ENCODE results near the gene CDHR3.
"Not testable (repeated sequence)": the region's sequence is repeated elsewhere in the genome, so short reads cannot be mapped to it uniquely, and the experiment has no call there.

The CDHR3 gene

GRCh38 chr7:105989686-105990085 lies 26.6 kb downstream of the CDHR3 start:
- no peak for DNase-seq (ENCODE audit: low read depth, low spot score)
- H3K4me3 ChIP-seq (ENCODE audit: low read length): no peak overlapping the region

- no peak for DNase-seq (ENCODE audit: low read depth, low spot score)
- H3K4me3 ChIP-seq (ENCODE audit: low read length): no peak overlapping the region
Observed at GRCh38 chr7:105990141-105990540, 27.1 kb downstream of the CDHR3 start.

GRCh38 chr7:105990727-105991453 lies 27.8 kb downstream of the CDHR3 start:
- no peak overlapping the region for H3K4me3 ChIP-seq (ENCODE audit: low read length)

GRCh38 chr7:105992905-105993304 lies 29.8 kb downstream of the CDHR3 start:
- peak; percentile 87 for DNase-seq (ENCODE audit: low read depth, low spot score)
- no peak overlapping the region for H3K4me3 ChIP-seq (ENCODE audit: low read length)

More at GRCh38 chr7:105990727-105991453, 27.8 kb downstream of the CDHR3 start:
- no peak for DNase-seq (ENCODE audit: low read depth, low spot score)

- no peak overlapping the region for H3K4me3 ChIP-seq (ENCODE audit: low read length)
- DNase-seq (ENCODE audit: low read depth, low spot score): no peak
Observed at GRCh38 chr7:105996860-105997737, 34.0 kb downstream of the CDHR3 start.

- no peak for DNase-seq (ENCODE audit: low read depth, low spot score)
- no peak overlapping the region for H3K4me3 ChIP-seq (ENCODE audit: low read length)
Observed at GRCh38 chr7:105999256-105999655, 36.2 kb downstream of the CDHR3 start.

- no peak overlapping the region for H3K4me3 ChIP-seq (ENCODE audit: low read length)
- DNase-seq (ENCODE audit: low read depth, low spot score): no peak
Observed at GRCh38 chr7:106001196-106001595, 38.1 kb downstream of the CDHR3 start.

GRCh38 chr7:106001886-106002285 lies 38.8 kb downstream of the CDHR3 start:
- DNase-seq (ENCODE audit: low read depth, low spot score): no peak

GRCh38 chr7:106003525-106004064 lies 40.5 kb downstream of the CDHR3 start:
- DNase-seq (ENCODE audit: low read depth, low spot score): no peak

More at GRCh38 chr7:106001886-106002285, 38.8 kb downstream of the CDHR3 start:
- no peak overlapping the region for H3K4me3 ChIP-seq (ENCODE audit: low read length)

GRCh38 chr7:106006906-106007305 lies 43.8 kb downstream of the CDHR3 start:
- DNase-seq (ENCODE audit: low read depth, low spot score): no peak
- H3K4me3 ChIP-seq (ENCODE audit: low read length): no peak overlapping the region

More at GRCh38 chr7:106003525-106004064, 40.5 kb downstream of the CDHR3 start:
- no peak overlapping the region for H3K4me3 ChIP-seq (ENCODE audit: low read length)

GRCh38 chr7:106007796-106008195 lies 44.7 kb downstream of the CDHR3 start:
- DNase-seq (ENCODE audit: low read depth, low spot score); H3K4me3 ChIP-seq (ENCODE audit: low read length): not testable (repeated sequence)

- H3K4me3 ChIP-seq (ENCODE audit: low read length): no peak overlapping the region
- peak; percentile 71 for DNase-seq (ENCODE audit: low read depth, low spot score)
Observed at GRCh38 chr7:106009503-106010226, 46.6 kb downstream of the CDHR3 start.

GRCh38 chr7:106010331-106010730 lies 47.3 kb downstream of the CDHR3 start:
- no peak overlapping the region for H3K4me3 ChIP-seq (ENCODE audit: low read length)

GRCh38 chr7:106010866-106011265 lies 47.8 kb downstream of the CDHR3 start:
- no peak overlapping the region for H3K4me3 ChIP-seq (ENCODE audit: low read length)
- no peak for DNase-seq (ENCODE audit: low read depth, low spot score)

More at GRCh38 chr7:106010331-106010730, 47.3 kb downstream of the CDHR3 start:
- no peak for DNase-seq (ENCODE audit: low read depth, low spot score)

GRCh38 chr7:106012184-106012583 lies 49.1 kb downstream of the CDHR3 start:
- H3K4me3 ChIP-seq (ENCODE audit: low read length): no peak overlapping the region
- no peak for DNase-seq (ENCODE audit: low read depth, low spot score)

GRCh38 chr7:106012935-106013439 lies 49.9 kb downstream of the CDHR3 start:
- no peak for DNase-seq (ENCODE audit: low read depth, low spot score)
- no peak overlapping the region for H3K4me3 ChIP-seq (ENCODE audit: low read length)

- H3K4me3 ChIP-seq (ENCODE audit: low read length): no peak overlapping the region
- no peak for DNase-seq (ENCODE audit: low read depth, low spot score)
Observed at GRCh38 chr7:106015381-106016218, 52.5 kb downstream of the CDHR3 start.

GRCh38 chr7:106016331-106016730 lies 53.3 kb downstream of the CDHR3 start:
- DNase-seq (ENCODE audit: low read depth, low spot score): no peak
- H3K4me3 ChIP-seq (ENCODE audit: low read length): no peak overlapping the region
